ENCODE data around the gene SLC25A33.

Gene SLC25A33

DNA sequence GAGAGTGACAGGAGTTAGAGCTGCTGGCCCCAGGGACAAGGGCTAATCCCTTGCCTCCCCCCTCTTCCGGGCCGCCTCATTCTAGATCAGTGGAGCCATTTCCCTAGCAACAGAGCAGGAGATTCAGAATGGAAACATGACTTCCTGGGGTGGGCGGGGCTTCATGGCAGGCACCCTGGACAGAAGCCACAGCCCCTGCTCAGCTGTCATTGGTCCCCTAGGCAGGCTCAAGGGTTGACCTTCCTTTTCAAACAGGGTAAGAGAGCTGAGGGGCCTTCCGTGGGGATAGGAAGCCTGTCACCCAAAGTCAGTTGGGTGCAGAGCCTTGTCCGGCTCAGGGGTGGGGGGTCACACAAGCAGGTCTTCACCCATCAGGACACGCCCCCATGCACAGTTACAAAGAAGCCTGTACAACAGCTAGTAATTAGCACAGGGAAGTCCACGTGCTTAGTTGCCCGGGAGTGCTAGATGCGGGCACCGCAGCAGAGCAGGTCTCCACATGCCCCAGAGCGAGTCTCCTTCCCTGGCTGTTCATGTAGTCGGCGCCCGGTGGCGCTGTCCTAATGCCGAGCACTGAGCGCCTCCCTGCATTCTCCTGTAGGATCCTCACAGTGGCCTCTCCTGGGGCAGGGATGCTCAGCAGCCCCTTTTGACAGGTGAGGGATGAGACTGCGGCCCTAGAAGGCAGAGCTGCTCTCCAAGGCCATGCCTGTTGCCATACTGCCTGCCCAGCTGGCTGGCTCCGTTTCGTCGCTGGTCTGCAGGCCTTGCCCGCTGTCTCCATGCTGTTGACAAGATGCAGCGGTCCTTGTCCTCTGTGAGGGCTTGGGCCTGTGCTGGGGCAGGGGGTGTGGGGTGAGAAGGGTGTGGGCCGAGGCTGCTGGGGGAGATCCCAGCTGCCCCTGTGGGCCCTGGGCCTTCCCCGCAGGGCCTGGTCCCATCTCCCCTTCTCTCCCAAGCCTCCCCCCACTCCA is 54.5 kb downstream of the SLC25A33 start:
- DNase-seq (ENCODE audit: low read depth in 1 of 2, low spot score in 1 of 2), result no peak
- in situ Hi-C loops (cut with HindIII; ENCODE audit: low pct_unique_long_range_greater_than_20kb, low sequenced_read_pairs), result no loop called here
- no peak for TF ChIP-seq JUND (IDR thresholded peaks at IDR 0.05; ENCODE audit: low read depth)

DNA sequence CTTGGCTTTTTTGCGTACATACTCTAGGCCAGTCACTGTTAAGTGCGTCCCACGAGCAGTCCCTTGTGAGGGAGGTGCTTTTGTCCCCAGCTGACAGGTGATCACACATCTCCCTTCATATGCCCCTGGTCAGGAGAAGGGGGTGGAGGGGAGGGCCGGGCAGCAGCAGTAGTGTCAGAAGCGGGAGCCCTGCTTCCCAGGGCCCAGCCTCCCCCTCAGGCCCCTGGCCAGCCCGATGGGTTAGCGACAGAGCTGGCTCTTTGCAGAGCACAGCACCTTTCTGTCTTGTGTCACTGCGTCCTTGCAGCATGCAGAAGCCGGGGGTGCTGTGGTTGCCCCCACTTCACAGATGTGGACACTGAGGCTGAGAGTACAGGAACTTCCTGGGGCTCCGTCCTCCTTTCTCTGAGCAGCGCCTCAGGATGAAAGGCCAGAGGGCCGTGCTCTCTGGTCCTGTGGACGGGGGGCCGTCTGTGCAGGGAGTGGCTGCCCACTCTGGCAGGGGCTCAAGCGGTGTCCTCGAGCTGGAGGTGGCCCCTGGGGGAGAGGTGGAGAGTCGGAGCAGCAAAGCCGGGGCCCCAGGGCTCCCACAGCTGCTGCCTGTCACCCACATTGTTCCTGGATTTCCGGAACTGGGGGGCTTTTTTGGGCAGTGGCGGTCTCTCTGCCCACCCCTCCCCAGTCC is 55.3 kb downstream of the SLC25A33 start:
- TF ChIP-seq JUND (IDR thresholded peaks at IDR 0.05; ENCODE audit: low read depth), result no peak
- no peak for DNase-seq (ENCODE audit: low read depth in 1 of 2, low spot score in 1 of 2)
- in situ Hi-C loops (cut with HindIII; ENCODE audit: low pct_unique_long_range_greater_than_20kb, low sequenced_read_pairs), result no loop called here

DNA sequence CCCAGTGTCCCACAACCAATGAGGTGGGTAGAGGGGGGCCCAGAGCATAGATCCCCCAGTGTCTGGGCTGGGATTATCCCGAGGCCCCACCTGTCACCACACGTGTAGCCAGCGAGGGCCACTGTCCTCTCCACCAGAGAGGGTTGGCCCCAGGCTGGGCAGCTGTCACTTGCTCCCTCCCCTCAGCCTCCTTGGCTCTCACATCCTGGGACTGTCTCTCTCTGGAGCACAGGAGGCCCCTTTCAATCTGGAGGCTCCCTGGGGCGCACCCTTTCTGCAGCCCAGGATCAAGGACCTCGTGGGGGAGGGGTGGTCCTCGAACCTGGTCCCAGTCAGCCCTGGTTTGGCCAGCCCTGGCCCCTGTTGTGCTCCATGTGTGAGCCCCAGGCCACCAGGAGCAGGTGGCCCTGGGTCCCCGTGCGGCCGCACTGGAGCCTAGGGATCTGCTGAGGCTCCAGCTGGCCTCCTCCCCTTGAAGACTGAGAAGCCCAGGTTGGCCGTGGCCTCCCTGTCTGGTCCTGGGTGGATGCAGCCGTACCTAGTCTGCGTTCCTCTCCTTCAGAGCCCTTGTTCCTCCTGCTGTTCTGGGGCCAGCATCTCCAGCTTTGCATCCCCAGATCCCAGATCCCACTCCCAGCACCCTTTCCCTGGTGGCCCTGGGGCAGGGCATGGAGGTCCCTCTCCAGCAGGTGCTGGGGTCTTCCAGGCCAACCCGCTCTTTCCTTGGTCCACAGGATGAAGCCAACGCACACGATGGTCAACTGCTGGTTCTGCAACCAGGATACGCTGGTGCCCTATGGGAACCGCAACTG is 56.1 kb downstream of the SLC25A33 start:
- no peak for DNase-seq (ENCODE audit: low read depth in 1 of 2, low spot score in 1 of 2)
- in situ Hi-C loops (cut with HindIII; ENCODE audit: low pct_unique_long_range_greater_than_20kb, low sequenced_read_pairs), result no loop called here

DNA sequence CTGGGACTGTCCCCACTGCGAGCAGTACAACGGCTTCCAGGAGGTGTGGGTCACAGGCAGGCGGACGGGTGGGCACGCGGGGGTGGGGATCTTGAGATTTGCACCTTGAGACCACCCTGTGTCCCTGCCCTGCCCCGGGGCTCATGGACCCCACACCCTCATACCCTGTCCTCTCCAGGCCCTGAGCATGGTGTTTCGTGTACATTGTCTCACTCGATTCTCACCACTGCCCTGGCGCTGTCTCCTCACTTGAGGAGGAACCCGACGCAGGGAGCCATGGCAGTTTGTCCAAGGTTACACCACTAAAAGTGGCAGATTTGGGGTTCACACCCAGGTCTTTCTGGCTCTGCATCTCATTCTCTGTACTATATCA is 56.7 kb downstream of the SLC25A33 start:
- no peak for DNase-seq (ENCODE audit: low read depth in 1 of 2, low spot score in 1 of 2)
- TF ChIP-seq JUND (IDR thresholded peaks at IDR 0.05; ENCODE audit: low read depth), result no peak
- in situ Hi-C loops (cut with HindIII; ENCODE audit: low pct_unique_long_range_greater_than_20kb, low sequenced_read_pairs), result no loop called here

More for the DNA sequence above, 56.1 kb downstream of the SLC25A33 start:
- no peak for TF ChIP-seq JUND (IDR thresholded peaks at IDR 0.05; ENCODE audit: low read depth)

DNA sequence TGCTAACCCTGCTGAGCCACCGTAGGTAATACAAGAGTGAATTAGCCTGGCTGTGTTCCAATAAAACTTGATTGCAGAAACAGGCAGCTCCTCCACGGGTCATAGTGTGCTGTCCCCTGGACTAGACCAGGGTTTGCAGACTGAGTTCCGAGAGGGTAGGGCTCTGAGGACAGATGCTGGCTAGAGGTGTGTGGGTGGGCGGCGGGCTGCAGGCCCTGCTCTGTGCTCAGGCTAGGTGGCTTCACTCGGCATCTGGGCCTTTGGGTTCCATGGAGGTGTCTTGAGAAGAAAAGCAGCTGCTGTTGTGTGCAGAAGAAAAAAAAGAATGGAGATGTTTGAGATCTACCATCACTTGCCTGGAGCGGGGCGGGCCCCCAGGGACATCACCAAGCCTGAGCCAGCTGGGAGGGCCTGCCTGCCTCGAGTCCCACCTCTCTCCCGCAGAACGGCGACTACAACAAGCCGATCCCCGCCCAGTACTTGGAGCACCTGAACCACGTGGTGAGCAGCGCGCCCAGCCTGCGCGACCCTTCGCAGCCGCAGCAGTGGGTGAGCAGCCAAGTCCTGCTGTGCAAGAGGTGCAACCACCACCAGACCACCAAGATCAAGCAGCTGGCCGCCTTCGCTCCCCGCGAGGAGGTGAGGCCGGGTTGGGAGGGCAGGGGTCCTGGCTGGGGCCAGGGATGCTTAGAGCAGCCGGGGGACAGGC is 57.3 kb downstream of the SLC25A33 start:
- TF ChIP-seq JUND (IDR thresholded peaks at IDR 0.05; ENCODE audit: low read depth), result no peak
- in situ Hi-C loops (cut with HindIII; ENCODE audit: low pct_unique_long_range_greater_than_20kb, low sequenced_read_pairs), result no loop called here
- DNase-seq (ENCODE audit: low read depth in 1 of 2, low spot score in 1 of 2), result no peak

DNA sequence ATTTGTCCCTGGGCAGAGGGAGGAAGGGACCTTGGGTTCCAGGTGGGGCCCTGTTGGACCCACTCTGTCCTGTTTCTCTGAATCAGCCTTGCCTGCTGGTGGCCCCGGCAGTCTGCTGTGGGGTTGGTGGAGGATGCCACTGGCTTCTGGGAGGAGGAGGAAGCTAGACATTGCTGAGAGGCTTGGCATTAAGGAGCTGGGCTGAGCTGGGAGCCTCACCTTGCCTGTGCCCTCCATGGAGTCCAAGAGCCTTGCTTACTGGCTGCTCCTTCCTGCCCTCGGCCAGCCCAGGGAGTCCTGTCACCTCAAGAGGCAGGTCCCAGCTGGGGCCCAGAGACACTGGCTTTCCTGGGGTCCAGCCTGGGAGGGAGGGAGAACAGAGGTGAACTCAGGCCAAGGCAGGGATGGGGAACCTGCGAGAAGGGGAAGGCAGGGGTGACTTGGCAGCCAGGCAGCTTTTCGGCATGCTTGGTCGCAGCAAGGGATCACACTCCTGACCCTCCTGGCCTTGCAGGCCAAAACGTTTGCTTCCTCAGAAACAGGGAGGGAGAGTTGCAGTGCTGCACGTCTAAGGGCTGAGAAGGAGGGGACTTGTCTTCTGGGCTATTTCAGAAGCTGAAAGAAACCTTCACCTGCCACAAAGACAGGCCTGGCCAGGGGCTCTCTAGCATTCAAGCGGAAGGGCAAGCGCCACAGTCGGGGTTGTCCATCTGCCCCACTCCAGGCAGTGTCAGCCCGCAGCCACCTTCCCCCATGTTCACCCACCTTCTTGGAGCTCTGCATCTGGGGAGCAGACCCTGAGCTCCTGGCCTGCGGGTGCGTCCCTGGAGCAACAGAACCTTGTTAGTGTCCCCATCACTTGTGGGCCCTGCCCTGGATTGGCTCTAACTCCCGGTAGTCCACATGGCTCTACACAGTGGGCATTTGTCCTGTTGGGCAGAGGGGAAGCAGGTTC is 58.4 kb downstream of the SLC25A33 start:
- no peak for DNase-seq (ENCODE audit: low read depth in 1 of 2, low spot score in 1 of 2)
- TF ChIP-seq JUND (IDR thresholded peaks at IDR 0.05; ENCODE audit: low read depth), result no peak
- in situ Hi-C loops (cut with HindIII; ENCODE audit: low pct_unique_long_range_greater_than_20kb, low sequenced_read_pairs), result no loop called here

DNA sequence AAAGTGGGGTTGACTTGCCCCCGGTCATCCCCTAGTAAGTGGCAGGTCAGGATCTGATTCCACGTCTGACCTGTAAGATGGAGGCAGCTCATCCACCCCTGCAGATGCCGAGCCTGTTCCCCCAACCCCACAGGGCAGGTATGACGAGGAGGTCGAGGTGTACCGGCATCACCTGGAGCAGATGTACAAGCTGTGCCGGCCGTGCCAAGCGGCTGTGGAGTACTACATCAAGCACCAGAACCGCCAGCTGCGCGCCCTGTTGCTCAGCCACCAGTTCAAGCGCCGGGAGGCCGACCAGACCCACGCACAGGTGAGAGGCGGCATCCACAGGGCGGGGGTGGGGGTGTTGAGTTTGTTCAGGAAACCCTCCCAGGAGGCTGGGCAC is 59.0 kb downstream of the SLC25A33 start:
- no peak for TF ChIP-seq JUND (IDR thresholded peaks at IDR 0.05; ENCODE audit: low read depth)
- DNase-seq (ENCODE audit: low read depth in 1 of 2, low spot score in 1 of 2), result no peak
- in situ Hi-C loops (cut with HindIII; ENCODE audit: low pct_unique_long_range_greater_than_20kb, low sequenced_read_pairs), result no loop called here

DNA sequence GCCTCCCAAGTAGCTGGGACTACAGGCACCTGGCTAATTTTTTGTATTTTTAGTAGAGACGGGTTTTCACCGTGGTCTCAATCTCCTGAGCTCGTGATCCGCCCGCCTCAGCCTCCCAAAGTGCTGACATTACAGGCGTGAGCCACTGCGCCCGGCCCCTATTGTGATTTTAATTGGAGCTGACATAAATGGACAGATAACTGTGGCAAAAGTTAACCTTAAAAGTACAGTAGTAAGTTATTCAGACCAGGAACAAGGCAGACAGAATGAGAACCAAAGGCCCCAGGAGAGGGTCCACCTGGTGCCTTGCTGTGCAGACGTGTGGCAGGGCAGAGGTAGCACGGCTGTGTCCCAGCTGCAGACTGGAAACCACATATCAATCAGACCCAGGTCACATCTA is 60.5 kb downstream of the SLC25A33 start:
- no peak for TF ChIP-seq JUND (IDR thresholded peaks at IDR 0.05; ENCODE audit: low read depth)
- in situ Hi-C loops (cut with HindIII; ENCODE audit: low pct_unique_long_range_greater_than_20kb, low sequenced_read_pairs), result no loop called here
- no peak for DNase-seq (ENCODE audit: low read depth in 1 of 2, low spot score in 1 of 2)

DNA sequence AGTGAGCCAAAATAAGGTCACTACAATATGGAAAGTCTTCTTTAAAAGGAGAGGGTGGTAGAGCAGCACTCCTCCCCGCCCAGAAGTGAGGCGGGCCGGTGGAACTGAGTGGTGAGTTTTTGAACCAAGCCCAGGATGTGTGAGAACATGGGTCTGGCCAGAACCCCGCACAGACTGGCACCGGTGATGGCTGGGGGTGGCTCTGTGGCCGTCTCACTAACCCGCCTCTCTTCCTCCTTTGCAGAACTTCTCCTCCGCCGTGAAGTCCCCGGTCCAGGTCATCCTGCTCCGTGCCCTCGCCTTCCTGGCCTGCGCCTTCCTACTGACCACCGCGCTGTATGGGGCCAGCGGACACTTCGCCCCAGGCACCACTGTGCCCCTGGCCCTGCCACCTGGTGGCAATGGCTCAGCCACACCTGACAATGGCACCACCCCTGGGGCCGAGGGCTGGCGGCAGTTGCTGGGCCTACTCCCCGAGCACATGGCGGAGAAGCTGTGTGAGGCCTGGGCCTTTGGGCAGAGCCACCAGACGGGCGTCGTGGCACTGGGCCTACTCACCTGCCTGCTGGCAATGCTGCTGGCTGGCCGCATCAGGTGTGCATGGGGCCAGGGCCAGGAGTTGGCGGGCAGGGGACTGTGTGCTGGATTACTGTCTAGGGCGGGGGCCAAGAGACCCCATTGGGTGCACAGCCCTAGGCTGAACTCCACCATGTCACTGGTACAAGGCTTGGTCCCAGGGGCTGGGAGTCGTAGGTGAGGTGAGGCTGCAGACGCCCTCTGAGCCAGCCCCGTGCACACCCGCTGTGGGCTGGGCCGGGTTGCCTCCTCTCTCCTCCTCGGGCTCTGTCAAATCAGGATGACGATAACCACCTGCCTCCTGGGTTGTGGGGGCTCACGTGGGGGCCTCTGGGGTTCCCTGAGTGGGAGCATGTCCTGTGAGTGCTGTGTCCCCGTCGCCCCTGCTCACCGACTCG is 61.9 kb downstream of the SLC25A33 start:
- DNase-seq (ENCODE audit: low read depth in 1 of 2, low spot score in 1 of 2), result no peak
- in situ Hi-C loops (cut with HindIII; ENCODE audit: low pct_unique_long_range_greater_than_20kb, low sequenced_read_pairs), result no loop called here
- no peak for TF ChIP-seq JUND (IDR thresholded peaks at IDR 0.05; ENCODE audit: low read depth)
